HG03175 (cell line): ENCODE measurements around the gene ATP2A3.

Experiments used
- ATAC-seq: cut with Tn5 transposase; IDR thresholded peaks from one replicate; pipeline ENCODE4 v1.9.1; 2021; ENCODE audit warnings: mild to moderate bottlenecking, moderate library complexity; ENCODE audit not compliant: unreplicated experiment

ATP2A3 gene

GRCh38 chr17:3914312-3914670 lies 49.9 kb downstream of the ATP2A3 start:
- ATAC-seq, result peak; percentile 57

- ATAC-seq, result peak; percentile 43
Observed at GRCh38 chr17:3913531-3914311, 50.5 kb downstream of the ATP2A3 start.

GRCh38 chr17:3912827-3913226 lies 51.4 kb downstream of the ATP2A3 start:
- no peak for ATAC-seq

GRCh38 chr17:3911271-3912053 lies 52.8 kb downstream of the ATP2A3 start:
- peak; percentile 72 for ATAC-seq

- ATAC-seq, result no peak
Observed at GRCh38 chr17:3910420-3911270, 53.6 kb downstream of the ATP2A3 start.

GRCh38 chr17:3909257-3909656 lies 55.0 kb downstream of the ATP2A3 start:
- ATAC-seq, result no peak

- no peak for ATAC-seq
Observed at GRCh38 chr17:3907483-3908216, 56.6 kb downstream of the ATP2A3 start.

GRCh38 chr17:3906881-3907280 lies 57.4 kb downstream of the ATP2A3 start:
- no peak for ATAC-seq

- no peak for ATAC-seq
Observed at GRCh38 chr17:3905017-3905520, 59.2 kb downstream of the ATP2A3 start.

- no peak for ATAC-seq
Observed at GRCh38 chr17:3904501-3904900, 59.7 kb downstream of the ATP2A3 start.

GRCh38 chr17:3903881-3904290 lies 60.4 kb downstream of the ATP2A3 start:
- ATAC-seq, result no peak

- ATAC-seq, result no peak
Observed at GRCh38 chr17:3903051-3903825, 61.0 kb downstream of the ATP2A3 start.

- no peak for ATAC-seq
Observed at GRCh38 chr17:3900646-3901045, 63.6 kb downstream of the ATP2A3 start.

- ATAC-seq, result no peak
Observed at GRCh38 chr17:3897731-3898130, 66.5 kb downstream of the ATP2A3 start.

- no peak for ATAC-seq
Observed at GRCh38 chr17:3896968-3897235, 67.3 kb downstream of the ATP2A3 start.

- no peak for ATAC-seq
Observed at GRCh38 chr17:3896108-3896967, 67.9 kb downstream of the ATP2A3 start.

- no peak for ATAC-seq
Observed at GRCh38 chr17:3895354-3895753, 68.9 kb downstream of the ATP2A3 start.

GRCh38 chr17:3894911-3895343 lies 69.3 kb downstream of the ATP2A3 start:
- ATAC-seq, result no peak

GRCh38 chr17:3894188-3894587 lies 70.0 kb downstream of the ATP2A3 start:
- ATAC-seq, result no peak
